OCI-LY7 (cell line): ENCODE data around the gene ARHGAP45. TPM values are rescaled to one million over a fixed set of nuclear protein-coding genes. Genes with fewer than 3 reads are reported as not detected.

ENCODE experiments used
- BruUV-seq: library from RNA; stranded (reverse); fragments of 400-500 nt; replicated peaks from 2 replicates; lab custom pipeline; 2021; lab: Mats Ljungman, UMichigan
- CTCF ChIA-PET: fragments of 300-600 bp; sonication (Branson Sonifier 250); formaldehyde crosslinking; loops from one replicate; lab custom pipeline; 2022; ENCODE audit warnings: antibody characterized with exemption; ENCODE audit not compliant: unreplicated experiment; lab: Charles Lee
- POLR2A ChIA-PET: fragments of 300-600 bp; sonication (Branson Sonifier 250); formaldehyde crosslinking; loops from one replicate; lab custom pipeline; 2022; ENCODE audit warnings: antibody characterized with exemption; lab: Charles Lee
- DNase-seq: peaks from one replicate; pipeline ENCODE4 v3.0.0-alpha.2; 2015; ENCODE audit warnings: low spot score
- H2AFZ ChIP-seq: fragments of 200-600 bp; sonication (generic), shearing (Covaris generic); 2 replicates; pipeline ENCODE4 v1.6.1; 2014; ENCODE audit warnings: mild to moderate bottlenecking, antibody characterized with exemption, low read length, moderate library complexity
- H3K27ac ChIP-seq: fragments of 200-600 bp; sonication (generic); 2 replicates; pipeline ENCODE4 v1.5.1; 2014; ENCODE audit warnings: mixed run types, low read depth, mild to moderate bottlenecking, moderate library complexity, low read length, inconsistent platforms; ENCODE audit not compliant: poor library complexity, severe bottlenecking
- H3K36me3 ChIP-seq: fragments of 200-600 bp; sonication (generic); 2 replicates; pipeline ENCODE4 v1.6.1; 2014; ENCODE audit warnings: mild to moderate bottlenecking, antibody characterized with exemption, low read length, moderate library complexity, mixed read lengths; ENCODE audit not compliant: insufficient read depth
- H3K4me1 ChIP-seq: fragments of 200-600 bp; sonication (generic); 2 replicates; pipeline ENCODE4 v1.5.1; 2014; ENCODE audit warnings: mild to moderate bottlenecking, low read length; ENCODE audit not compliant: insufficient read depth, poor library complexity, severe bottlenecking
- H3K4me2 ChIP-seq: fragments of 200-600 bp; sonication (generic); 2 replicates; pipeline ENCODE4 v1.6.1; 2014; ENCODE audit warnings: mild to moderate bottlenecking, low read length
- H3K4me3 ChIP-seq: fragments of 200-600 bp; sonication (generic); 2 replicates; pipeline ENCODE4 v1.5.1; 2014; ENCODE audit warnings: mild to moderate bottlenecking, low read depth, low read length; ENCODE audit not compliant: poor library complexity, severe bottlenecking
- H3K79me2 ChIP-seq: fragments of 200-600 bp; sonication (generic); 2 replicates; pipeline ENCODE4 v1.6.1; 2016; ENCODE audit warnings: low read depth, mild to moderate bottlenecking, low read length, moderate library complexity, mixed read lengths; ENCODE audit not compliant: insufficient read depth
- H3K9me2 ChIP-seq: fragments of 200-600 bp; sonication (generic); 2 replicates; pipeline ENCODE4 v1.6.1; 2016; ENCODE audit warnings: mild to moderate bottlenecking, low read length, mixed read lengths; ENCODE audit not compliant: insufficient read depth
- H3K9me3 ChIP-seq: fragments of 200-600 bp; sonication (generic); 2 replicates; pipeline ENCODE4 v1.6.1; 2014; ENCODE audit warnings: mild to moderate bottlenecking, mixed run types, low read length, mixed read lengths
- H4K20me1 ChIP-seq: fragments of 200-600 bp; sonication (generic); 2 replicates; pipeline ENCODE4 v1.6.1; 2014; ENCODE audit warnings: mild to moderate bottlenecking, antibody characterized with exemption, low read length, moderate library complexity, mixed read lengths; ENCODE audit not compliant: insufficient read depth
- EZH2phosphoT487 ChIP-seq: fragments of 200-600 bp; sonication (generic); IDR thresholded peaks from 2 replicates; pipeline ENCODE4 v1.6.1; 2018; ENCODE audit warnings: low read depth, borderline replicate concordance, mild to moderate bottlenecking, mixed run types, antibody characterized with exemption, low read length, moderate library complexity, mixed read lengths
- intact Hi-C: fragments of 100-400 bp; cut with micrococcal nuclease; formaldehyde crosslinking; loops from one replicate; pipeline ENCODE4 v1.10.0; 2022; ENCODE audit not compliant: unreplicated experiment
- total RNA-seq, 2 experiments: library from RNA; depleted of rRNA in 1 of 2; stranded (reverse); fragments of >200 nt in 1 of 2; shearing (Covaris generic) in 1 of 2; gene quantifications; 2 replicates each; pipeline ENCODE4 v1.2.3, GENCODE V29; 2014 to 2022
- TF ChIP-seq, protein P1 (sequence below): fragments of 200-600 bp; sonication (generic); conservative IDR thresholded peaks from 2 replicates; pipeline ENCODE4 v1.5.1; 2014; ENCODE audit warnings: mild to moderate bottlenecking, antibody characterized with exemption, low read length, moderate library complexity, mixed read lengths

ARHGAP45 gene
- total RNA-seq, 2 experiments from 2014 or later, result 135 to 143 TPM

- Histone ChIP-seq H3K4me3 (no peak overlapping the region), H3K4me2 (no peak overlapping the region), H4K20me1 (no peaks in the 10 kb centered on the region), H3K9me2 (no peaks in the 10 kb centered on the region), H3K79me2 (no peaks in the 10 kb centered on the region), H3K4me1 (peaks cover 4% of the 10 kb centered on the region), H3K27ac (no peak overlapping the region), H3K9me3 (no peaks in the 10 kb centered on the region), H2AFZ (no peak overlapping the region), H3K36me3 (peaks cover 36% of the 10 kb centered on the region)
- DNase-seq, result no peak
- intact Hi-C loops, result no loop called here
- no TSS peak for BruUV-seq
- POLR2A ChIA-PET, result no interaction called here
- TF ChIP-seq, protein P1, sequence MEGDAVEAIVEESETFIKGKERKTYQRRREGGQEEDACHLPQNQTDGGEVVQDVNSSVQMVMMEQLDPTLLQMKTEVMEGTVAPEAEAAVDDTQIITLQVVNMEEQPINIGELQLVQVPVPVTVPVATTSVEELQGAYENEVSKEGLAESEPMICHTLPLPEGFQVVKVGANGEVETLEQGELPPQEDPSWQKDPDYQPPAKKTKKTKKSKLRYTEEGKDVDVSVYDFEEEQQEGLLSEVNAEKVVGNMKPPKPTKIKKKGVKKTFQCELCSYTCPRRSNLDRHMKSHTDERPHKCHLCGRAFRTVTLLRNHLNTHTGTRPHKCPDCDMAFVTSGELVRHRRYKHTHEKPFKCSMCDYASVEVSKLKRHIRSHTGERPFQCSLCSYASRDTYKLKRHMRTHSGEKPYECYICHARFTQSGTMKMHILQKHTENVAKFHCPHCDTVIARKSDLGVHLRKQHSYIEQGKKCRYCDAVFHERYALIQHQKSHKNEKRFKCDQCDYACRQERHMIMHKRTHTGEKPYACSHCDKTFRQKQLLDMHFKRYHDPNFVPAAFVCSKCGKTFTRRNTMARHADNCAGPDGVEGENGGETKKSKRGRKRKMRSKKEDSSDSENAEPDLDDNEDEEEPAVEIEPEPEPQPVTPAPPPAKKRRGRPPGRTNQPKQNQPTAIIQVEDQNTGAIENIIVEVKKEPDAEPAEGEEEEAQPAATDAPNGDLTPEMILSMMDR, result no peak
- TF ChIP-seq EZH2phosphoT487, result no peak
- CTCF ChIA-PET, result no interaction called here
Observed at GRCh38 chr19:1117654-1118053, 50.7 kb downstream of the ARHGAP45 start.

DNA sequence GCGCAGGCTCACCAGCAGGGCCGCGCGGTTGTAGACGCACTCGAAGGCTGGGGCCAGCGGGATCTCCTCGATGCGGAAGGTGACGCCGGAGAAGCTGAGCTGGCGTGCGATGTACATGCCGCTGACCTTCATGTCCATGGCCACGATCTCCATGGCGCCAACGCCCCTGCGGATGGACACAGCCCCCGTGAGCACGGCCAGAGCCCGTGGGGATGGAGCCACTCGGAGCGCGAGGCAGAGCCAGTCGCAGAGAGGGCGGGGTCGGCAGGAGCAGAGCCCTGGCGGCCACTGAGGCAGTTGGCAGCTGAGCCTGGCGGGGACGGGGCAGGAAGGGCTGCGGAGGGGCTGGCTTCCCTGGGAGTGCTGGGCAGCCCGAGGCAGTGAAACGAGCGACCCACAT is 52.0 kb downstream of the ARHGAP45 start:
- no peak for DNase-seq
- Histone ChIP-seq H3K4me1 (no peaks in the 10 kb centered on the region), H3K36me3 (peaks cover 47% of the 10 kb centered on the region), H3K79me2 (no peaks in the 10 kb centered on the region), H3K4me2 (no peak overlapping the region), H3K4me3 (no peak overlapping the region), H3K9me2 (no peaks in the 10 kb centered on the region), H3K9me3 (no peaks in the 10 kb centered on the region), H3K27ac (no peak overlapping the region), H4K20me1 (no peaks in the 10 kb centered on the region), H2AFZ (no peak overlapping the region)
- no TSS peak for BruUV-seq
- ChIA-PET POLR2A (no interaction called here), CTCF (no interaction called here)
- TF ChIP-seq, protein P1, result no peak
- intact Hi-C loops, result no loop called here

- H4K20me1 ChIP-seq, result no peaks in the 10 kb centered on the region
- H3K27ac ChIP-seq, result no peak overlapping the region
- H3K36me3 ChIP-seq, result peaks cover 50% of the 10 kb centered on the region
Observed at GRCh38 chr19:1119475-1120217, 52.7 kb downstream of the ARHGAP45 start.

More at GRCh38 chr19:1119475-1120217, 52.7 kb downstream of the ARHGAP45 start:
- CTCF ChIA-PET, result no interaction called here
- Histone ChIP-seq H3K4me3 (no peak overlapping the region), H2AFZ (no peak overlapping the region), H3K4me2 (no peak overlapping the region), H3K9me2 (no peaks in the 10 kb centered on the region), H3K9me3 (no peaks in the 10 kb centered on the region), H3K79me2 (no peaks in the 10 kb centered on the region), H3K4me1 (no peaks in the 10 kb centered on the region)
- no peak for DNase-seq
- BruUV-seq, result no TSS peak
- intact Hi-C loops, result no loop called here
- TF ChIP-seq, protein P1, result no peak
- no peak for TF ChIP-seq EZH2phosphoT487
- POLR2A ChIA-PET, result no interaction called here
